ENCODE measurements around the gene KCP. TPM values are rescaled to one million over a fixed set of nuclear protein-coding genes. Genes with fewer than 3 reads are reported as not detected.

KCP gene
- total RNA-seq, 1 donor from 2014 or later, result 0.11 TPM

DNA sequence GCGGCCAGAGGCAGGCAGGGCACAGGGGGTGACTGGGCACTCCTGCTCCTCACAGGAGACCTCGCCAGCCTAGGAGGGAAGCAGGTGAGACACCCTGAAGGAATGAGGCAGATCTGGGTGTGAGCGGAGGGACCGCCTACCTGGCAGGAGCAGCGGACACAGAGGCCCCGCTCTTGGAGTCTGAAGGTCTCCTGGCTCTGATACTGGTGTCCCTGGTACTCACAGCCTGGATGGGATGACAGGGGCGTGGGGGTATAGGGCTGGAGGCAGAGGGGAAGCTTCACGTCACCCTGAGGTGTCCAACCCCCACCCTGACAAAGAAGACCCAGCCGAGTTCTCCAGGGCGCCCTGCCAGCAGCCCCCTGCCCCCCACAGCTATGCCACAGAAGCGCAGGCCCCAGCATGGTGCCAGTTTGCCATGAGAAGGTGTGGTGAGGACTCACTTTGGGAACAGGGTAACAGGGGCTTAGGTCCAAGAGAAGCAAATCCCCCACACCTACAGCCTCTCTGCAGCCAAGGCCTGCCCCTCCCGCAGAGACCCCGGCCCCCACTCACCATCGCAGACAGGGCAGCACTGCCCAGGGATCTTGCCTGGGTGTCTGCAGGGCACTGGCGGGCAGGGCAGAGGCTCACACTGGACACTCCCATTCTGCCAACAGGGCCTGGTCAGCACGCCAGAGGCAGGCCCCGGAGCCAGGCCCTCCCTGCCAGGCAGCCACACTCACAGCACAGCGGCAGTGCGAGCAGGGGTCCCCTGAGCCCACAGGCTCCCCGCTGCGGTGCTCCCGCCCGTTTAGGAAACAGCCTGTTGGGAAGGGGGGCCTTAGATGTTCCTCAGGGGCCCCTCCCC, 17.0 kb downstream of the KCP start:
- intact Hi-C loops (cut with DNase I), result no loop called here
- no peak for ATAC-seq (ENCODE audit: poor library complexity)

GRCh38 chr7:128892521-128893250, 17.8 kb downstream of the KCP start:
- DNase-seq (peak; percentile 26), ATAC-seq (ENCODE audit: poor library complexity) (no peak)
- intact Hi-C loops (cut with DNase I), result no loop called here

More for the DNA sequence above, 17.0 kb downstream of the KCP start:
- peak; percentile 32 for DNase-seq

GRCh38 chr7:128891942-128892269, 18.6 kb downstream of the KCP start:
- DNase-seq (no peak), ATAC-seq (ENCODE audit: poor library complexity) (no peak)
- intact Hi-C loops (cut with DNase I), result no loop called here

DNA sequence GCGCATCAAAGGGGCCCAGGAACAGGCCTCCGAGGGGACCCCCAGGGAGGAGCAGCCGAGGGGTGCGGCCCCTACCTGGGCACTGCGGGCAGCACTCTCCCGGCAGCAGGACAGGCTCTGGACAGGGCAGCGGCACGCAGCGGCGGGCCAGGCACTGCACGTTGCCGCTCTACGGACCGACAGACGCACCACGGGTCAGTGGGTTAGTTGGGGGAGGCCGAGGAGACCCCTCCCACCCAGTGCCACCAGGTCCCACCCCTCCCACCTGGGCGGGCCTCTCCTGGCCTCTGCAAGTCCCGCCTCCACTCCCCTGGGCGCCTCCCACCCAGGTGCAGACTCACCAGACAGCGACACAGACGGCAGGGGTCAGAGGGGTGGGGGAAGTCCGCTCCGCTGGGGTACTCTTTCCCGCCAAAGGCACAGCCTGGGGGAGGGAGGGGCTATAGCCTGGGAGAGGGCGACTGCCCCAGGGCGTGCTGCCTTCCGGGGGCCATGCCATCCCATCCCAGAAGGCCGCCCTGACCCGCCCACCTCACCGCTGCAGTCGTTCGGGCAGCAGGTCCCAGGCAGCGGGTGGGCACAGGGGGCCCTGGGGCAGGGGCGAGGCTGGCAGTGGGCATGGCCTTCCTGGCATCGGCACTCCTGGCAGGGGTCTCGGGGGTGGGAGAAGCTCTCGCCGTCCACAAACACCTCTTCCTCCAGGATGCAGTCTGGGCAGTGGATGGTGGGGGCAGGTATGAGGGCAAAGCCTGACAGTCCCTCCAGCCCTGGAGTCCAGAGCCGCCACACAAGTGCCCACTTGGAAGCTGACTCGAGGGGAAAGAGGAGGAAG, 19.2 kb downstream of the KCP start:
- intact Hi-C loops (cut with DNase I), result no loop called here
- DNase-seq (peak; percentile 41), ATAC-seq (ENCODE audit: poor library complexity) (no peak)

- intact Hi-C loops (cut with DNase I), result no loop called here
- ATAC-seq (ENCODE audit: poor library complexity), result no peak
- peak; percentile 43 for DNase-seq
Observed at GRCh38 chr7:128890306-128891109, 20.0 kb downstream of the KCP start.

- ATAC-seq (ENCODE audit: poor library complexity), result no peak
- peak; percentile 9 for DNase-seq
- intact Hi-C loops (cut with DNase I), result loop anchor here (10.0 kb wide), 1 partner anchor 414 kb away; the partner anchor contains the start of gene METTL2B
Observed at GRCh38 chr7:128889121-128889520, 21.4 kb downstream of the KCP start.

DNA sequence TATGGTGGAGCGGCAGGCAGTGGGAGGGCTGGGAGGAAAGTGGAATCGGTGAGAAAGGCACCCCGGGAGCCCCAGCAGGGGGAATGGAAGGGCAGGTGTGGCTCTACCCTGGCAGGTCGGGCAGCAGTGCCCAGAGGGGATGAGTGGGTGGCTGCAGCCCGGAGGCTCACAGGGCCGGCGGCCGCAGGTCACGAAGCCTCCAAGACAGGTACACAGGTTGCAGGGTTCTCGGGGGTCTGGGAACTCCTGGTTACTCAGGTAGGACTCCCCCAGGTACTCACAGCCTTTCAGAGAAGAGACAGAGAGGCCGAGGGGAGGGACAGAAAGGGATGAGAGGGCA, 21.8 kb downstream of the KCP start:
- intact Hi-C loops (cut with DNase I), result loop anchor here (10.0 kb wide), 1 partner anchor 414 kb away; the partner anchor contains the start of gene METTL2B
- ATAC-seq (ENCODE audit: poor library complexity) (no peak), DNase-seq (peak; percentile 26)

GRCh38 chr7:128888039-128888755, 22.3 kb downstream of the KCP start:
- DNase-seq, result peak; percentile 3
- no peak for ATAC-seq (ENCODE audit: poor library complexity)
- intact Hi-C loops (cut with DNase I), result loop anchor here (10.0 kb wide), 1 partner anchor 413 kb away; the partner anchor contains the start of gene METTL2B

DNA sequence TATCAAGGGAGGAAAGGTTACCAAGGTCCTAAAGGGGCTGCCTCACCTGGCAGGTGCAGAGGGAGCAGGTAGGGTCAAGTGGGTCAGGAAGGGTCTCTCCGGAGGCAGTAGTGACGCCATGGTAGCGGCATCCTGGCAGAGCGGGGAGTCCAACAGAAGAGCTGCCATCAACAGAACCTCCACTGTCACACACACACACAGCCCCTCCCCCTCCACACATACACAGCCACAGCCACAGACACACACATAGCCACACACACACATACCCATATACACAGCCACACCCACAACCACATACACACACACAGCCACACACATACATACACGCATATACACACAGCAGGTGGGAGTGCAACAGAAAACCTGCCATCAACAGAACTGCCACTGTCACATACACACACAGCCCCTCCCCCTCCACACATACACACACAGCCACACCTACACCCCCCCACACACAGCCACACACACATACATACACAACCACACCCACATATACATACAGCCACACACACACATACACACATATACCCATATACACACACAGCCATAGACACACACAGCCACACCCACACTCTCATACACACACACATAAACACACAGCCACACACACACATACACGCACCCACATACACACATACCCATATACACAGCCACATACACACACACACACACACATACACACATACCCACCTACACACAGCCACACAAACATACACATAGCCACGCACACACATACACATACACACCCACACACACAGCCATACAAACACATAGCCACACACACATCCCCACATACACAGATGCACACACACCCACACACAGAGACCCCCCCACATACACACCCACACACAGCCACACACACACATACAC, 23.1 kb downstream of the KCP start:
- ATAC-seq (ENCODE audit: poor library complexity) (no peak), DNase-seq (peak; percentile 17)
- intact Hi-C loops (cut with DNase I), result loop anchor here (10.0 kb wide), 1 partner anchor 413 kb away; the partner anchor contains the start of gene METTL2B

GRCh38 chr7:128886391-128887168, 23.9 kb downstream of the KCP start:
- no peak for ATAC-seq (ENCODE audit: poor library complexity)
- intact Hi-C loops (cut with DNase I), result loop anchor here (10.0 kb wide), 1 partner anchor 412 kb away; the partner anchor contains the start of gene METTL2B
- peak; percentile 34 for DNase-seq

- ATAC-seq (ENCODE audit: poor library complexity), result no peak
- DNase-seq, result no peak
- intact Hi-C loops (cut with DNase I), result loop anchor here (10.0 kb wide), 1 partner anchor 411 kb away; the partner anchor contains the start of gene METTL2B
Observed at GRCh38 chr7:128885370-128886187, 24.9 kb downstream of the KCP start.

DNA sequence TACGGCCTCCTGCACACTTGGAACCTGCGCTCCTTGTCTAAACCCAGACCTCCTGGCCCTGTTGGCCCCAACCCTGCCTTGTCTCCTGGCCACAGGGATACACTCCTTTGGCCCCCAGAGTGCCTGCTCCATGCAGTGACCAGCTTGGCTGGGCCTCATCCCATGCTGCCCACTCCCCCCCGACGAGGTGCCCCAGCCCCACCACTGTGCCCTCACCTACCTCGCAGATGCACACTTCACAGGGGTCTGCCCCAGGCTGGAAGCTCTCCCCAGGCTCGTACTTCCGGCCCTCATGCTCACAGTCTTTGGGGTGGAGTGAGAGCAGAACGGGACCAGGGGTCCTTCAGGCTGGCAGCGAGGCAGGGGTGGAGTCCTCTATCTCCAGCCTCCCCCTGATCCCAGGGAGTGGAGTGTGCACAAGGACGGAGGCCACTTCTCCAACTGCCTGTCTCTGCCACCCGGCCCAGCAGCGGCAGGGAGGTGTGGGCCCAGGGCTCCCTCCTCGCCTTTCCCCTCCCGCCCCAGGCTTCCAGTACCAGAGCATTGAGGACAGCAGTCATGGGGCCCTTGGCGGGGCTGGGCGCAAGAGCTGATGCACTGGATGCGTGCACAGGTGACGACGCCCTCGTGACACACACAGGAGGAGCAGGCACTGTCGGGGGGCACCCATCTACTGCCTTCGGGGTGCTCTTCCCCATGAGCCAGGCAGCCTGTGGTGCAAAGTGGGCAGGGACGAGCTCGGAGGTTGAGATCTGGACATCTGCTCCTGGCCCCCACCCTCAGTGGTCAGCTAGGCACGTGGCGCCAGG, 25.7 kb downstream of the KCP start:
- peak; percentile 37 for DNase-seq
- intact Hi-C loops (cut with DNase I), result loop anchor here (5.0 to 10.0 kb wide), 2 partner anchors 277 to 410 kb away; partner anchors contain the start of gene METTL2B
- no peak for ATAC-seq (ENCODE audit: poor library complexity)

- peak; percentile 77 for ATAC-seq (ENCODE audit: poor library complexity)
- intact Hi-C loops (cut with DNase I), result loop anchor here (5.0 to 10.0 kb wide), 2 partner anchors 277 to 409 kb away; partner anchors contain the start of gene METTL2B
- DNase-seq, result peak; percentile 90
Observed at GRCh38 chr7:128883622-128884448, 26.7 kb downstream of the KCP start.
